GM19438 (cell line): ENCODE data around the gene FER.

Source experiments
- ATAC-seq: cut with Tn5 transposase; IDR thresholded peaks from one replicate; pipeline ENCODE4 v1.9.1; 2021; ENCODE audit warnings: low read depth; ENCODE audit not compliant: unreplicated experiment

FER gene

GRCh38 chr5:109099081-109099480, 351.4 kb downstream of the FER start:
- ATAC-seq = no peak

GRCh38 chr5:109100971-109101370, 353.3 kb downstream of the FER start:
- no peak for ATAC-seq

GRCh38 chr5:109102096-109102690, 354.5 kb downstream of the FER start:
- ATAC-seq = no peak

- ATAC-seq = no peak
Observed at GRCh38 chr5:109105631-109106267, 358.1 kb downstream of the FER start.

GRCh38 chr5:109111680-109112079, 364.0 kb downstream of the FER start:
- ATAC-seq = no peak

- no peak for ATAC-seq
Observed at GRCh38 chr5:109113608-109114007, 365.9 kb downstream of the FER start.

GRCh38 chr5:109121225-109121624, 373.5 kb downstream of the FER start:
- ATAC-seq = no peak

- ATAC-seq = no peak
Observed at GRCh38 chr5:109125755-109126429, 378.2 kb downstream of the FER start.

- no peak for ATAC-seq
Observed at GRCh38 chr5:109126481-109126880, 378.8 kb downstream of the FER start.

- no peak for ATAC-seq
Observed at GRCh38 chr5:109136906-109137305, 389.2 kb downstream of the FER start.

- ATAC-seq = no peak
Observed at GRCh38 chr5:109141222-109142200, 393.8 kb downstream of the FER start.

- no peak for ATAC-seq
Observed at GRCh38 chr5:109143031-109143430, 395.3 kb downstream of the FER start.

GRCh38 chr5:109145139-109145538, 397.4 kb downstream of the FER start:
- no peak for ATAC-seq

GRCh38 chr5:109146591-109146990, 398.9 kb downstream of the FER start:
- ATAC-seq = no peak

- ATAC-seq = no peak
Observed at GRCh38 chr5:109152565-109152964, 404.9 kb downstream of the FER start.

GRCh38 chr5:109155625-109156024, 407.9 kb downstream of the FER start:
- no peak for ATAC-seq

GRCh38 chr5:109156885-109157284, 409.2 kb downstream of the FER start:
- no peak for ATAC-seq

- no peak for ATAC-seq
Observed at GRCh38 chr5:109160468-109160867, 412.8 kb downstream of the FER start.

- peak; percentile 80 for ATAC-seq
Observed at GRCh38 chr5:109161914-109162683, 414.4 kb downstream of the FER start.

GRCh38 chr5:109163336-109163735, 415.6 kb downstream of the FER start:
- ATAC-seq = no peak
